Thoracic aorta (tissue), 2 donors: ENCODE measurements around the gene DCC. TPM values are rescaled to one million over a fixed set of nuclear protein-coding genes. Genes with fewer than 3 reads are reported as not detected.

ENCODE experiments used
- ATAC-seq: fragments of 150-250 bp; one replicate; pipeline ENCODE4 v1.8.0; 2017; ENCODE audit warnings: low read depth; ENCODE audit not compliant: insufficient number of reproducible peaks, low FRiP score
- DNase-seq: peaks from one replicate; pipeline ENCODE4 v3.0.0-alpha.2; 2020; ENCODE audit warnings: low spot score
- H3K27ac ChIP-seq, 2 donors: fragments of 200-600 bp; sonication (generic); 1 replicate in 1 of 2; 2 replicates in 1 of 2; pipeline ENCODE4 v1.5.1; 2016; ENCODE audit warnings: mild to moderate bottlenecking in 2 of 2, moderate library complexity in 2 of 2
- H3K27me3 ChIP-seq: fragments of 200-600 bp; sonication (generic); replicated peaks from 2 replicates; pipeline ENCODE4 v1.6.0; 2016; ENCODE audit warnings: mild to moderate bottlenecking; ENCODE audit not compliant: insufficient read depth
- H3K36me3 ChIP-seq: fragments of 200-600 bp; sonication (generic); one replicate; pipeline ENCODE4 v1.5.1; 2016
- H3K4me1 ChIP-seq, 2 donors: fragments of 200-600 bp; sonication (generic); 1 replicate in 1 of 2; 2 replicates in 1 of 2; pipeline versions ENCODE4 v1.5.1 to v1.6.0; 2016; ENCODE audit warnings: low read depth in 2 of 2, mild to moderate bottlenecking in 1 of 2; ENCODE audit not compliant: control insufficient read depth in 1 of 2
- H3K4me3 ChIP-seq: fragments of 200-600 bp; sonication (generic); 2 replicates; pipeline ENCODE4 v1.5.1; 2016; ENCODE audit warnings: mild to moderate bottlenecking
- H3K9me3 ChIP-seq: fragments of 200-600 bp; sonication (generic); 2 replicates; pipeline ENCODE4 v1.5.1; 2016
- CTCF ChIP-seq: fragments of 200-600 bp; sonication (generic); IDR thresholded peaks from one replicate; pipeline ENCODE4 v1.5.1; 2019; ENCODE audit warnings: antibody characterized with exemption
- total RNA-seq, 2 donors: library from RNA; depleted of rRNA; stranded (reverse); fragments of >200 nt; gene quantifications; one replicate each; pipeline versions ENCODE4 v1.1.0 to v1.2.3, GENCODE V29; 2016

Gene DCC
- total RNA-seq, 2 donors from 2014 or later = not detected

DNA sequence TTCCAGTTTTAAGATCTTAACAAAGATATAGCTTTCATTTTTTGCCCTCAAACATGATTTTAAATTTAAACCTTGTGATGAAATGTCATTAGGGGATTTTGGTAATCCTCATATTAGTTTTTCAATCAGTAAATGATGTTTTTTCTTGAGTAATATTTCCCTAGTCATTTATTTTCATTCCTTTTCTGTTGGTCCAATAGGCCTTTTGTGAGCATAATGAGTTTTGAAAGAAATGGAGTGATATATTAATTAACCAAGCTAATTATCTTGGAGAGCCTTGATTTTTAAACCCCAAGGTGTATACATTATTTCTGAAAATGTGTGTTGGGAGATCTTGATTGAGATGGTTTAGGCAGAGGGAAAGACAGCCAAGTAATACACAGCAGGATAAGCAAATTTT lies 46.3 kb downstream of the DCC start:
- Histone ChIP-seq H3K27ac (no peak overlapping the region), H3K4me3 (no peak overlapping the region), H3K27me3 (no peaks in the 10 kb centered on the region), H3K36me3 (no peaks in the 10 kb centered on the region), H3K9me3 (no peaks in the 10 kb centered on the region), H3K4me1 (no peaks in the 10 kb centered on the region)
- TF ChIP-seq CTCF = no peak
- ATAC-seq (no peak), DNase-seq (no peak)

DNA sequence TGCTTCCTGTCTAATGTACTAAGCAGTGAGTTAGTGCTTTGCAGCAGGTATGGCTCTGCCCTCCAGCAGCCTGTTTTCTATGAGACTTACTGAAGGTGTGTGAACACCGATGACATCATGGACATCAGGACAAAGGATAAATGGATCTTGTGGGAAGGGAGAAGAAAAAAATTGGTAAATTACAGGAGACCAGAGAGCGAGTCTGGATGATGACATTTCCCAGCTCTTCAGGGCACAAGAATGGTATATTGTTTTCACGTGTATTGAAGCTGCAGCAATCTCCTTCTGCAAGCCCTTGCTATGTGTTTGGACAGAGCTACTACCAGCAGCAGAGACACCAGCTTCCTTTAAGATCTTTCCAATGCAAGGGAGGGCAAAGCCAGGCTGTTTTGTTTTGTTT lies 47.2 kb downstream of the DCC start:
- Histone ChIP-seq H3K9me3 (no peaks in the 10 kb centered on the region), H3K27ac (no peak overlapping the region), H3K4me3 (no peak overlapping the region), H3K36me3 (no peaks in the 10 kb centered on the region), H3K27me3 (no peaks in the 10 kb centered on the region), H3K4me1 (no peaks in the 10 kb centered on the region)
- TF ChIP-seq CTCF = no peak
- DNase-seq (no peak), ATAC-seq (no peak)

DNA sequence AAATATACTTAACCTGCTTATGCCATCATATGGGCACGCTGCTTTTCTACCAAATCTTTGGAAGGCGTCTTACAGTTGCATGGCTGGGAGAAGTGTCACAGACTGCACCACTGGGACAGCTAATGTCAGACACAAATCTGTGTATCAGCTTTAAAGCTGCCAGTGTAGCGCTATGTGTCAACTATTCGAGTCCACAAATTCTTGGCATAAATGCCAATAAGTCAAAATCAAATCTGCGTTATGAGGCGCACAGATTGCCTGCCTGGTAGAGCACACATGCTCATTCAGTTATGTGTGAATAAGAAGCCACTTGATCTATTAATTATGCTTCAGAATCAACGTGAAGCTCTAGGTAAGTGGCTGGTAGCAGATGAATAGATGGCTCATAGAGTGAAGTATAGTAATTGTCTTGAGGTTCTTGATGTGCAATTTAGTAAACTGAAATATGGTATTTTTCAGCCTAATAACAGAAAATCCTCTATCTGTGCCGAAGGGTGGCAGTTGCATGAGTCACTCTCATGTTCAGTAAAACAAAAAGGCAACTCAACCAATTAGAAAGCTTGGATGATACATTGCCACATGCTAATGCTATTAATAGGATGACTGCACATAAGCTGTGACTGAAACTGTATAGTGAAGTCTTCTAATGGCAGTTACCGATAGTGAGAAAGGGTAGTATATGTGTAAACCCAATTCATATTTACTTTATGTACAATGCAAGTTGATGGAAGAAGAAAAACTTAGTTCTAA lies 52.0 kb downstream of the DCC start:
- H3K27me3 ChIP-seq = no peaks in the 10 kb centered on the region
- TF ChIP-seq CTCF = no peak
- no peak for DNase-seq
- no peak overlapping the region for H3K4me3 ChIP-seq
- ATAC-seq = no peak
- H3K27ac ChIP-seq = no peak overlapping the region
- H3K36me3 ChIP-seq = no peaks in the 10 kb centered on the region
- no peaks in the 10 kb centered on the region for H3K4me1 ChIP-seq
- H3K9me3 ChIP-seq = no peaks in the 10 kb centered on the region

DNA sequence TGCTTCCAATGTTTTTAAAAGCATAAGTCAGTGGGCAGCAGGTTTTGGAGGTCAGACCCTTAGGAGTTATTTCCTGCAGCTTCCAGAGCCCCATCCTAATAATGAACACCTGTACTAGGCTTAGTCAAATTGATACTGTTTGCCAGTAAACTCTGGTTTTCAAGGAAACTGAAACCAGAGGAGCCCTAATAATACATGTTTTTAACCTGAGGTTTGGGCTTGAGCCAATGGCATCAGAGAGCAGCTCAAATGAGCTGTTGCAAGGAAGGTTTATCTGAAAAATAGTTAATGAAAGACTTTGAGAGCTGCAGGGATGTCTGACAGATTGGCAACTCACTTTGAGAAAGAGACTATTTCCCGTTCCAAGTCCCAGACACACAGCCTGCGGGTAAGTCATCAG lies 54.6 kb downstream of the DCC start:
- Histone ChIP-seq H3K9me3 (no peaks in the 10 kb centered on the region), H3K27me3 (no peaks in the 10 kb centered on the region), H3K4me1 (no peaks in the 10 kb centered on the region), H3K36me3 (no peaks in the 10 kb centered on the region), H3K4me3 (no peak overlapping the region), H3K27ac (no peak overlapping the region)
- TF ChIP-seq CTCF = no peak
- ATAC-seq (no peak), DNase-seq (no peak)

- DNase-seq = no peak
- Histone ChIP-seq H3K4me3 (no peak overlapping the region), H3K36me3 (no peaks in the 10 kb centered on the region)
These were observed 55.3 kb downstream of the DCC start for GRCh38 chr18:52395146-52395852.

More at GRCh38 chr18:52395146-52395852, 55.3 kb downstream of the DCC start:
- Histone ChIP-seq H3K27me3 (no peaks in the 10 kb centered on the region), H3K9me3 (no peaks in the 10 kb centered on the region), H3K4me1 (no peaks in the 10 kb centered on the region), H3K27ac (no peak overlapping the region)
- no peak for ATAC-seq
- TF ChIP-seq CTCF = no peak
